GM18511 (cell line): Measurements from ENCODE around the gene PAIP2B.

ENCODE experiments used
- ATAC-seq: cut with Tn5 transposase; IDR thresholded peaks from one replicate; pipeline ENCODE4 v1.9.1; 2021; ENCODE audit warnings: mild to moderate bottlenecking, moderate library complexity; ENCODE audit not compliant: unreplicated experiment

PAIP2B gene

DNA sequence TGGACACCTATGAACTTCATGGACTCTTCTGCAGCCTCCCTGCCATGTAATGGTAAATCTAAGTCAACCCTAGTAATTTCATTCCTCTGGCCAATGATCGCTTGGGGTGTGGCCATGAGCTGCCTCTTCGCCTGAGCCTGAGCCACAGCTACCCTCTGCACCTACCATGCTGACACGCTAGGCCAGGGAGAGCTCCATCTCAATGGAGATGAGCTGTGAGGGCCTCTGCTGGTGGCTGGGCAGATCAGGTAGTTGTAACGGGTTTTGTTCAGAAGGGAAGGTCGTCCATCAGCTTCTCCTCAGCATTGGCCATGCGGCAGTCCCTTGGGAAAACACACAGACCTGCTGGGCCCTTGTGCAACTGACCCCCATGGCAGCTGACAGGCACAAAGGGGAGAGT lies 72.1 kb downstream of the PAIP2B start:
- peak; percentile 86 for ATAC-seq

DNA sequence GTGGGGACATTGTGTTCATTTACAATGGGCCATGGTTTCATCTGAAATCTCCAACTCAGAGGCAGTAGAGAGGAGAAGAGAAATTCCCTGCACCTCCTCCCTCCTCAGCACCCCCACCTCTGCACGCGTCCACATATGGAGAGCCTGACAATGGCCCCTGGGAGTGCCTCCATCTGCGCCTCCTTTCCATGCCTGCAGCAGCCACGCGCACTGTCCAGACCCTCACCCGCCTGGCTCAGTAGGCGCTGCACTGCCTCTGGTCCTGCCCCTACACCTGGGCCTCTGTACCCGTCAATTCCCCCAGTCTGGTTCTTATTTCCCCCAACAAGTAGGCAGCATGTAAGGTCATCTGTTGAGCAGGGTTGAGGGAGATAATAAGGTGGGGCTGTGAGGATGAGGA lies 72.6 kb downstream of the PAIP2B start:
- ATAC-seq: no peak

DNA sequence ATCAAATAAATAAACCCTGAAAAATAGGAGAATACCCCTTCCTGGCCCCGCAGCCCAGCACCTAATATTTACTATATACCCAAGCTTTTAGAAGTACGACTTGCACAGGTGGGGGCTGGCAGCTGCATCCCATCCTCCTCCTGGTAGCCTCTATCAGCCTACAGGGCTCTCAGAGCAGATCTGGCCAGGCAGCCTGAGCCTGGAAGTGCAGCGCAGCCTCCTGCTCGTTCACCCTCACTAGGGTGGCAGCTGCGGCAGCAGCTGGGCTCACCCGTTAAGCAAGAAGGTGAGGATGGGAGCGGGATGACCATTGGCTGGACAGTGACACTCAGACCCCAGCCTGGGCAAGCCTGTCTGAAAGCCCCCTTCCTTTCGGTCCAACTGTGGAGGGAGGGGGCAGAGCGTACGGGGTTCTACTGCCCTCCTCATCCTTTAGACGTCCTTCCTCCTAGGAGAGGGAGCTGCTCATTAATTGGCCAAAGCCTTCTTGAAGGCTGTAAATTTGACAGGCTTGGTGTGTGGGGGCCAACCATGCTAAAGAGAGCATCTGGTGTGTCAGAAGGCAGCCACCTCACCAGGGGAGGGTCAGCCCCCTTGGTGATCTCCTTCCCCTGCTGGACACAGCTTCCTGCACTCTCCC lies 73.2 kb downstream of the PAIP2B start:
- ATAC-seq: no peak

DNA sequence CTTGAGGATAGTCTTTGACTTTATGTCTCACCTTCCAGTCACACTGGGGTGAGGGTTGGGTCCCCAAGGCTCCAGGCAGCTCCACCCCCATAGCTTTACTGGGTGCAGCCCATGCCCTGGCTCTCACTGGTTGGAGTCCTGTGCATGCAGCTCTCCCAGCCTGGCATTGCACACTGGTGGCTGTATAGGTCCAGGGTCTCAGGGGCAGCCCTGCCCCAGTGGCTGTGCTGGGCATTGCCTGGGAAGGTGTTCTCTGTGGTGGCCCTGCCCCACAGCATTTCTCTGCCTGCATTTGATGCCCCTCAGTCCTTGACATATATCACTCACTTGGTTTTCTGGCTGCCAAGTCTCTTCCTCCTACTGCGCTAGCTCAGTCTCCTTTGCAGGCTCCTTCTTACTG lies 75.3 kb downstream of the PAIP2B start:
- no peak for ATAC-seq

DNA sequence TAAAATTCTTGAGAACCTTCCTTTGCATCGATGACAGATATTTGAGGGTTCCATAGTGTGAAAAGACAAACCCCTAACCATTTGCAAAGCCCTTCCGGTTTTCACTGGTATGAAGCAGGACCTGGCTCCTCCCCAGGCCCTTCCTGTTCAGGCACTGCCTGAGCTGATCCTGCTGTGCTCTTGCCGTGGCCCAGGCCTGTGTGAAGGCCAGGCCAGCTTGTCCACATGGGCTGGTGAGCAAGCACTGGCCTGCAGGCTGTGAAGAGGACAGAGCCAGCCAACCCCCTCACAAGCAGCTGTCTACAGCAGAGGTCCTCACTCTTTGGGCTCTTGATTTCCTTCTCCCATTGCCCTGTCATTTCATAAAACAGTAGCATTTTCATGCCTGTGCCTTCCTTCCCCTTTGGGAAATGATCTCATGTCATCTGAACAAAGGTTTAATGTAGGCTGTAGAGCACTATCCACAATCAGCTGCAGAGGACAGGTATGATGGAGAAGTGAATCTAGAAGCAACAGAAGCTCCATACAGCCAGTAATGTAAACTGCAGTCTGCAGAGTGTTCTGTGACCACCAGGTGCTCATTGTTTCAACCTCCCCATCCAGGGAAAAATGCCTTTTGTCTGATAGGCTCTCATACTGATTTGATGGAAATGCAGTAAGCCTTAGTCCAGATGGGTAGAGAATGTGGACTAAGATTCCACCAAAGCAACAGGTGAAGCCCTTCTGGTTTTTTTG lies 76.7 kb downstream of the PAIP2B start:
- ATAC-seq: no peak

DNA sequence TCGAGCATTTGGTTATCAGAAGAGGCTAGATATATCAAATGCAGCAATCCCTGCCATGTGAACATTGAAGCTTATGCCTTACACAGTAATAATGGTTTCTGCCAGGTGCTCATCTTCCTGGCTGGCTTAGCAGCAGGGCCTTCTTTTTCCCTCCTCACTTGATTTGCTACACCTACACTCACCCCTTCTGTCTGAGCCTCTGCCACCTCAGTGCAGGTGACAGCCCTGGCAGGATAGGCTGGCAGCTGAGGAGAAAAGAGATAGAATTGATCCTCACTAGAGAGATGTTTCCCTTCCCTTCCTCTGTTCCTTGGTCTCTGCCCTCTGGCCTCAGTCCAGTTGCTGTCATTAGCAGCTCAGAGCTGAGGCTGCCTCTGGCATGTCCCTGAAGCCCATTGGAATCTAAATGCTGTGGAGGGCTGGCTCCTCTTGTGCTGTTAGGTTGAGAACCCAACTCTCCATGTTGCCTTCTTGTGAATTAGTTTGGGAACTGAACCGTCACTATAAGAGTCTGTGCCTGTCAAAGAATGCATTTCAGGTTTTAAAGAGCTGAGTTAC lies 78.3 kb downstream of the PAIP2B start:
- no peak for ATAC-seq

DNA sequence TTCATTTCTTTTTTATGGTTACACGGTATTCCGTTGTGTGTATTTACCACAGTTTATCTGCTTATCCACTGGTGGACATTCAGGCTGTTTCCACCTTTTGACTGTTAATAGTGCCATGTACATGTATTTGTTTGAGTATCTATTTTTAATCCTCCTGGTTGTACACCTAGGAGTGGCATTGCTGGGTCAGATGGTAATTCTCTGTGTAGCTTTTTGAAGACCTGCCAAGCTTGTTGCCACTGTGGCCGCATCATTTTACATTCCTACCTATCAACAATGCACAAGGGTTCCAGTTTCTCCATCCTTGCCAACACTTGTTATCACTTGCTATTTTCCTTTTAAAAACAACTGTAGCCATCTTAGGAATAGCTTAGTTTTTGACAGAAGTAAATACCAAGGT lies 83.1 kb downstream of the PAIP2B start:
- ATAC-seq: no peak

DNA sequence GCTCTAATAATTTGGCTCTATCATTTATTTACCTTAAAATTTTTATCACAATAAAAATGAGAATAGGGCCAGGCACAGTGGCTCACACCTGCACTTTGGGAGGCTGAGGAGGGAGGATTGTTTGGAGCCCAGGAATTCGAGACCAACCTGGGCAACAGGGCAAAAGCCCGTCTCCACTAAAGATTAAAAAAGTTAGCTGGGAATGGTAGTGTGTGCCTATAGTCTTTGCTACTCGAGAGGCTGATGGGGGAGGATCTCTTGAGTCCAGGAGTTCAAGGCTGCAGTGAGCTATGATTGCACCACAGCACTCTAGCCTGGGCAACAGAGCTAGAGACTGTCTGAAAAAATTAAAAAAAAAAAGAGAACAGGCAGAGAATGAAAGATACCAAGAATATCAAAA lies 90.7 kb downstream of the PAIP2B start:
- ATAC-seq: no peak

DNA sequence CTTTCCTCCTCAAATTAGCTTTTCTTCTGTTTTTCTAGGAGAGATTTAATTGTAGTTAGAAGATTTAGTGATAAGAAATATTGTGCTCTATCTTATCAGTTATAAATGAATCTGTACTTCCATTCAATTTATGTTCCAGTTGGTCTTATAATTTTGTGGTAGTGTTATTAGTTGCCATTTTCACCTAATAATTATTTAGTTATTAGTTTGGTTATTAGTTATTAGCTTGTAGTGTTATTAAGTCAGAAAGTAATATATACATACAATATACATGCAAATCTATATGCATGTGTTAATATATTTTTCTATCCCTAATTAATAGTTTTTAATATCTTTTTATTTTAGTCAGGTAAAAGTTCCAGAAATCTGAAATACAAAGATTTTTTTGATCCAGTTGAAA lies 93.3 kb downstream of the PAIP2B start:
- ATAC-seq: no peak
